H9 (cell line): ENCODE measurements around the gene OR2C3. TPM values are rescaled to one million over a fixed set of nuclear protein-coding genes. Genes with fewer than 3 reads are reported as not detected.

Source experiments
- DNase-seq: peaks from one replicate; pipeline ENCODE4 v3.0.0-alpha.2; 2017
- H2AFZ ChIP-seq: one replicate; pipeline ENCODE4 v1.6.1; 2013; ENCODE audit warnings: mild to moderate bottlenecking, low read length, control low read depth, moderate library complexity
- H2AK5ac ChIP-seq: 2 replicates; pipeline ENCODE4 v1.6.1; 2013; ENCODE audit warnings: low read length, control low read depth, mixed read lengths; ENCODE audit not compliant: insufficient read length
- H2BK120ac ChIP-seq: one replicate; pipeline ENCODE4 v1.6.1; 2013; ENCODE audit warnings: low read depth, mild to moderate bottlenecking, low read length, control low read depth, inconsistent platforms; ENCODE audit not compliant: poor library complexity, severe bottlenecking
- H2BK12ac ChIP-seq: 2 replicates; pipeline ENCODE4 v1.6.1; 2013; ENCODE audit warnings: low read length, control low read depth, mixed read lengths, low read depth; ENCODE audit not compliant: insufficient read length
- H2BK15ac ChIP-seq: 2 replicates; pipeline ENCODE4 v1.6.1; 2013; ENCODE audit warnings: low read depth, low read length, control low read depth
- H2BK20ac ChIP-seq: one replicate; pipeline ENCODE4 v1.6.1; 2013; ENCODE audit warnings: low read depth, mild to moderate bottlenecking, low read length, control low read depth, inconsistent platforms; ENCODE audit not compliant: poor library complexity, severe bottlenecking
- H2BK5ac ChIP-seq: 2 replicates; pipeline ENCODE4 v1.6.1; 2013; ENCODE audit warnings: low read length, control low read depth, mixed read lengths; ENCODE audit not compliant: insufficient read length
- H3K14ac ChIP-seq: 2 replicates; pipeline ENCODE4 v1.6.1; 2013; ENCODE audit warnings: low read length, control low read depth; ENCODE audit not compliant: insufficient read depth
- H3K18ac ChIP-seq: 2 replicates; pipeline ENCODE4 v1.6.1; 2013; ENCODE audit warnings: low read depth, mild to moderate bottlenecking, mixed read lengths, low read length, control low read depth; ENCODE audit not compliant: insufficient read length
- H3K23ac ChIP-seq: 2 replicates; pipeline ENCODE4 v1.6.1; 2013; ENCODE audit warnings: low read length, control low read depth, mixed read lengths, low read depth; ENCODE audit not compliant: insufficient read length
- H3K23me2 ChIP-seq: 2 replicates; pipeline ENCODE4 v1.6.1; 2013; ENCODE audit warnings: low read depth, mild to moderate bottlenecking, mixed read lengths, low read length, control low read depth; ENCODE audit not compliant: insufficient read length, poor library complexity, severe bottlenecking
- H3K27ac ChIP-seq: 2 replicates; pipeline ENCODE4 v1.5.1; 2013; ENCODE audit warnings: low read length, control low read depth, mixed read lengths, low read depth; ENCODE audit not compliant: insufficient read length
- H3K27me3 ChIP-seq: 2 replicates; pipeline ENCODE4 v1.6.1; 2013; ENCODE audit warnings: low read length, control low read depth, inconsistent platforms; ENCODE audit not compliant: insufficient read depth
- H3K4ac ChIP-seq: 2 replicates; pipeline ENCODE4 v1.6.1; 2013; ENCODE audit warnings: low read depth, mild to moderate bottlenecking, control low read depth, inconsistent platforms, low read length, moderate library complexity
- H3K4me1 ChIP-seq: 2 replicates; pipeline ENCODE4 v1.6.1; 2013; ENCODE audit warnings: low read length, control low read depth, inconsistent platforms; ENCODE audit not compliant: insufficient read depth
- H3K4me2 ChIP-seq: 2 replicates; pipeline ENCODE4 v1.6.1; 2013; ENCODE audit warnings: low read length, control low read depth, mixed read lengths; ENCODE audit not compliant: insufficient read length, insufficient read depth
- H3K56ac ChIP-seq: 2 replicates; pipeline ENCODE4 v1.6.1; 2013; ENCODE audit warnings: low read depth, mild to moderate bottlenecking, mixed read lengths, low read length, control low read depth; ENCODE audit not compliant: insufficient read length
- H3K79me1 ChIP-seq: 2 replicates; pipeline ENCODE4 v1.6.1; 2013; ENCODE audit warnings: low read depth, mild to moderate bottlenecking, moderate library complexity, low read length, control low read depth, inconsistent platforms; ENCODE audit not compliant: insufficient read depth, poor library complexity, severe bottlenecking
- H3K79me2 ChIP-seq: 2 replicates; pipeline ENCODE4 v1.6.1; 2013; ENCODE audit warnings: low read length, control low read depth, inconsistent platforms; ENCODE audit not compliant: insufficient read depth
- H3K9ac ChIP-seq: 2 replicates; pipeline ENCODE4 v1.6.1; 2013; ENCODE audit warnings: low read length, control low read depth, mixed read lengths; ENCODE audit not compliant: insufficient read length; ENCODE audit errors: extremely low read depth
- H3K9me3 ChIP-seq: one replicate; pipeline ENCODE4 v1.6.1; 2013; ENCODE audit warnings: low read depth, low read length, inconsistent platforms; ENCODE audit not compliant: control insufficient read depth
- H3T11ph ChIP-seq: one replicate; pipeline ENCODE4 v1.6.1; 2013; ENCODE audit warnings: mild to moderate bottlenecking, low read length, control low read depth, inconsistent platforms
- H4K20me1 ChIP-seq: one replicate; pipeline ENCODE4 v1.6.1; 2013; ENCODE audit not compliant: control insufficient read depth, insufficient read length, insufficient read depth
- H4K5ac ChIP-seq: 2 replicates; pipeline ENCODE4 v1.6.1; 2013; ENCODE audit warnings: low read depth, mild to moderate bottlenecking, mixed read lengths, low read length, control low read depth; ENCODE audit not compliant: insufficient read length
- H4K8ac ChIP-seq: replicated peaks from 2 replicates; pipeline ENCODE4 v1.6.1; 2013; ENCODE audit warnings: low read length, control low read depth, mixed read lengths, low read depth; ENCODE audit not compliant: insufficient read length
- H4K91ac ChIP-seq: 2 replicates; pipeline ENCODE4 v1.6.1; 2013; ENCODE audit warnings: low read depth, mild to moderate bottlenecking, moderate library complexity, mixed read lengths, low read length, control low read depth; ENCODE audit not compliant: insufficient read length
- H3K27ac Mint-ChIP-seq, 3 experiments: 2 replicates in 2 of 3; 3 replicates in 1 of 3; pipeline ENCODE4 v1.8.0; 2020 to 2021; ENCODE audit warnings: mixed read lengths in 3 of 3, mild to moderate bottlenecking in 1 of 3, moderate library complexity in 1 of 3
- H3K27me3 Mint-ChIP-seq: 2 replicates; pipeline ENCODE4 v1.8.0; 2021; ENCODE audit warnings: low read depth, mild to moderate bottlenecking, moderate library complexity, mixed read lengths
- H3K36me3 Mint-ChIP-seq, 3 experiments: 2 replicates in 2 of 3; 3 replicates in 1 of 3; pipeline ENCODE4 v1.8.0; 2020 to 2021; ENCODE audit warnings: low read depth in 3 of 3, mixed read lengths in 3 of 3; ENCODE audit not compliant: insufficient read depth in 1 of 3
- H3K4me1 Mint-ChIP-seq, 2 experiments: 2 replicates each; pipeline ENCODE4 v1.8.0; 2020; ENCODE audit warnings: mixed read lengths in 2 of 2
- H3K4me3 Mint-ChIP-seq, 2 experiments: 2 replicates in 1 of 2; 3 replicates in 1 of 2; pipeline ENCODE4 v1.8.0; 2020 to 2021; ENCODE audit warnings: mild to moderate bottlenecking in 2 of 2, mixed read lengths in 2 of 2, moderate library complexity in 1 of 2
- H3K9me3 Mint-ChIP-seq, 2 experiments: 2 replicates in 1 of 2; 3 replicates in 1 of 2; pipeline ENCODE4 v1.8.0; 2020; ENCODE audit warnings: mild to moderate bottlenecking in 2 of 2, mixed read lengths in 2 of 2, moderate library complexity in 1 of 2
- CTCF ChIP-seq: fragments of 200-600 bp; sonication (generic); conservative IDR thresholded peaks from 3 replicates; pipeline ENCODE4 v1.8.0; 2021; ENCODE audit warnings: antibody characterized with exemption, mild to moderate bottlenecking
- WGBS: extraction: QIAGEN DNeasy Blood & Tissue Kit; methylation state at CpG from one replicate; pipeline ENCODE4 v1.1.7; 2013; ENCODE audit warnings: missing lambda C conversion rate, low lambda C conversion rate, mixed read lengths; ENCODE audit not compliant: insufficient read length; ENCODE audit errors: extremely low coverage; 5-methylcytosine and 5-hydroxymethylcytosine counted together
- total RNA-seq: library from RNA; stranded (reverse); gene quantifications from 2 replicates; pipeline ENCODE4 v1.2.1, GENCODE V29; 2021

Gene OR2C3
- total RNA-seq, 1 experiment from 2014 or later = not detected

GRCh38 chr1:247518613-247518891 lies 17.7 kb downstream of the OR2C3 start:
- no peak overlapping the region for H2BK15ac ChIP-seq
- H2BK20ac ChIP-seq = no peak overlapping the region
- H3K27ac Mint-ChIP-seq = no peak overlapping the region
- no peak overlapping the region for H3K14ac ChIP-seq
- H2BK5ac ChIP-seq = no peak overlapping the region
- H3T11ph ChIP-seq = no peak overlapping the region
- WGBS = no CpG with 5 or more reads among the region's 19 CpGs
- H3K36me3 Mint-ChIP-seq = peaks cover 3 to 6% (median 5%) of the 10 kb centered on the region in 3 experiments; a peak in 5 of 7 replicates
- no peaks in the 10 kb centered on the region for H3K4me1 Mint-ChIP-seq
- H3K4ac ChIP-seq = no peak overlapping the region
- no peak overlapping the region for H4K8ac ChIP-seq
- no peak overlapping the region for H3K4me2 ChIP-seq
- no peak overlapping the region for H3K9ac ChIP-seq
- no peak for TF ChIP-seq CTCF
- H3K9me3 Mint-ChIP-seq = peaks cover 22 to 27% of the 10 kb centered on the region in 2 experiments
- H3K4me1 ChIP-seq = no peaks in the 10 kb centered on the region
- H4K20me1 ChIP-seq = no peaks in the 10 kb centered on the region
- no peak overlapping the region for H3K18ac ChIP-seq
- H3K79me2 ChIP-seq = no peaks in the 10 kb centered on the region
- H3K27ac ChIP-seq = no peak overlapping the region
- no peak overlapping the region for H2AK5ac ChIP-seq
- DNase-seq = no peak
- H3K56ac ChIP-seq = no peak overlapping the region
- H2BK12ac ChIP-seq = no peak overlapping the region
- no peak overlapping the region for H3K4me3 Mint-ChIP-seq
- no peaks in the 10 kb centered on the region for H3K27me3 ChIP-seq
- H4K5ac ChIP-seq = no peak overlapping the region
- H3K9me3 ChIP-seq = no peaks in the 10 kb centered on the region
- no peak overlapping the region for H4K91ac ChIP-seq
- no peaks in the 10 kb centered on the region for H3K23me2 ChIP-seq
- H2AFZ ChIP-seq = no peak overlapping the region
- no peak overlapping the region for H2BK120ac ChIP-seq
- no peaks in the 10 kb centered on the region for H3K79me1 ChIP-seq
- no peaks in the 10 kb centered on the region for H3K27me3 Mint-ChIP-seq
- H3K23ac ChIP-seq = no peak overlapping the region
